Fibroblast of mammary gland (primary cell): ENCODE data around the gene TOX3.

Experiments used
- DNase-seq: peaks from one replicate; pipeline ENCODE4 v3.0.0-alpha.2; 2010; ENCODE audit warnings: low read depth
- H3K4me3 ChIP-seq: 2 replicates; pipeline ENCODE4 v1.5.1; 2011; ENCODE audit warnings: low read depth, mild to moderate bottlenecking, low read length, moderate library complexity; ENCODE audit not compliant: control insufficient read depth
- CTCF ChIP-seq: conservative IDR thresholded peaks from 2 replicates; pipeline ENCODE4 v1.5.1; 2011; ENCODE audit warnings: low read depth, low read length, inconsistent platforms; ENCODE audit not compliant: control insufficient read depth, insufficient read depth

Gene TOX3

DNA sequence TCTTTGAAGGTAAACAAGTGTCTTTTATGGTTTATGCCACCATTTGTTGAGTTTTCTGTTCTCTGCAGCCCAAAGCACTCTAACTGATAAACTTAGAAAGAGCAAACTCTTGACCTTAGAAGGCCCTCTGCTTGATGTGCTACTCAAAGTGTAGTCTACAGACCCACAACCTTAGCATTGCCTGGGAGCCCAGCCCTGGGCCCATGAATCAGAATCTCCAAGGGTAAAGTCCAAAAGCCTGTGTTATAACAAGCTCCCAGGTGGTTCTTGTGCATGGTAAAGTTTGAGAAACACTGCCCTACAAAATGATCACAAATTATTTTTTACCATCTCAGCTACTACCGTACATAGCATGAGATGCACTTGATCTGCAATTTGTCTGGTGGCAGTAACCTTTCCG is 6.0 kb downstream of the TOX3 start:
- no peak for TF ChIP-seq CTCF
- DNase-seq, result no peak
- no peak overlapping the region for H3K4me3 ChIP-seq

GRCh38 chr16:52539191-52539590 is 7.8 kb downstream of the TOX3 start:
- DNase-seq, result no peak
- no peak overlapping the region for H3K4me3 ChIP-seq
- TF ChIP-seq CTCF, result no peak

GRCh38 chr16:52538511-52538910 is 8.4 kb downstream of the TOX3 start:
- DNase-seq, result no peak
- H3K4me3 ChIP-seq, result no peak overlapping the region
- TF ChIP-seq CTCF, result no peak

- no peak for TF ChIP-seq CTCF
- no peak overlapping the region for H3K4me3 ChIP-seq
- no peak for DNase-seq
Observed at GRCh38 chr16:52537516-52537915, 9.4 kb downstream of the TOX3 start.

GRCh38 chr16:52535076-52535475 is 11.9 kb downstream of the TOX3 start:
- DNase-seq, result no peak

GRCh38 chr16:52533296-52533695 is 13.6 kb downstream of the TOX3 start:
- TF ChIP-seq CTCF, result no peak
- no peak overlapping the region for H3K4me3 ChIP-seq
- no peak for DNase-seq

More at GRCh38 chr16:52535076-52535475, 11.9 kb downstream of the TOX3 start:
- no peak overlapping the region for H3K4me3 ChIP-seq
- TF ChIP-seq CTCF, result no peak

- no peak for TF ChIP-seq CTCF
- DNase-seq, result no peak
Observed at GRCh38 chr16:52532384-52532783, 14.6 kb downstream of the TOX3 start.

More at GRCh38 chr16:52532384-52532783, 14.6 kb downstream of the TOX3 start:
- H3K4me3 ChIP-seq, result no peak overlapping the region
